ENCODE results near the gene ANXA4. TPM values are rescaled to one million over a fixed set of nuclear protein-coding genes. Genes with fewer than 3 reads are reported as not detected.
"Not testable (repeated sequence)": the region's sequence is repeated elsewhere in the genome, so short reads cannot be mapped to it uniquely, and the experiment has no call there.

Gene ANXA4
- total RNA-seq, 1 donor from 2014 or later: 30.6 TPM

DNA sequence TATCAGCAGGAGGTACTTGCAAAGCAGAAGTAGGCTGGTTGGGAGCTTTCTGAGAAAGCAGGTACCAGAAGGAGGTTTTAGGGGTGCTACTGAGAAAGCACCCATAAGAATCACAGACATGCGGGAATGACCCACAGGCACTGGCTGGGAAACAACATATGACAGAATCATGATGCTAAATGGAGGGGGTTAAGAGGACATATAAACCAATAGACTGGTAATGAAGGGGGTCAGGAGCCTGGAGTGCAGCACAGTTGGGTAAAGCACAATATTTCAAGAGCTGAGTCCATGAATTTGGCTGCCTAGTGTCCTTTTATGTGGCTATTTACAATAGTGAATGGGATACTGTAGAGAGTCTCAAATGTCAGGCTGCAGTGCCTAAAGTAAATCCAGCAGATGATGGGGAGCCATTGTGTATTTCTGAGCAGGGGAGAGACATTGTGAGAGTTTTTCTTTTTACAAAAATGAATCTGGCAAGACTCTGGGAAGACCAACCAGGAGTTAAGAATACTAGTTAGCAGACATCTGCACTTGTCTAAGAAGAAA, 59.9 kb downstream of the ANXA4 start:
- Histone ChIP-seq H3K4me3 (no peak overlapping the region), H3K27me3 (ENCODE audit: low read depth) (no peaks in the 10 kb centered on the region), H3K36me3 (peaks cover 17% of the 10 kb centered on the region), H3K27ac (replicated peaks) (no peak overlapping the region), H3K9me3 (replicated peaks) (no peaks in the 10 kb centered on the region), H3K4me1 (peaks cover 22% of the 10 kb centered on the region)
- intact Hi-C loops (cut with micrococcal nuclease): no loop called here
- no peak for DNase-seq
- TF ChIP-seq CTCF (IDR thresholded peaks at IDR 0.05; ENCODE audit: borderline replicate concordance): no peak

DNA sequence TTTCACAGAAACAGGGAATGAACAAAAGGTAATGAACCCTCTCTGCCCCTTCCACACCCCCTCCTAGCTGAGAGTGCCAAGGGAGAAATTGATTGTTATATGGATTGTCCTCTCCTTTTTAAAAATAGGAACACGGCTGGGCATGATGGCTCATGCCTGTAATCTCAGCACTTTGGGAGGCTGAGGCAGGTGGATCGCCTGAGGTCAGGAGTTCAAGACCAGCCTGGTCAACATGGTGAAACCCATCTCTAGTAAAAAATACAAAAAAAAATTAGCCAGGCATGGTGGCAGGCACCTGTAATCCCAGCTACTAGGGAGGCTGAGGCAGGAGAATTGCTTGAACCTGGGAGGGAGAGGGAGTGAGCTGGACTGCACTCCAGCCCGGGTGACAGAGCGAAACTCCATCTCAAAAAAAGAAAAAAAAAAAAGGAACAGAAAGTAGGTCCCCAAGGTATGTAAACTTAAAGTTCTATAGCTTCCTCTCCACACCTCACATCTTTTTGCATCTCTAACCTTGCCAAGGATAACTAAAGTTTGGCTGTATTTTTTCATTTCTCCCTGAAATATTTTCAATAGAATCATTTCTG, 60.9 kb downstream of the ANXA4 start:
- H3K4me3 ChIP-seq; DNase-seq; H3K9me3 ChIP-seq (replicated peaks); H3K27me3 ChIP-seq (ENCODE audit: low read depth); H3K27ac ChIP-seq (replicated peaks); intact Hi-C loops (cut with micrococcal nuclease): not testable (repeated sequence)
- peaks cover 27% of the 10 kb centered on the region for H3K36me3 ChIP-seq
- peaks cover 19% of the 10 kb centered on the region for H3K4me1 ChIP-seq

- Histone ChIP-seq H3K36me3 (peaks cover 42% of the 10 kb centered on the region), H3K27ac (replicated peaks) (no peak overlapping the region), H3K9me3 (replicated peaks) (no peaks in the 10 kb centered on the region), H3K4me3 (no peak overlapping the region), H3K4me1 (peaks cover 4% of the 10 kb centered on the region), H3K27me3 (ENCODE audit: low read depth) (no peaks in the 10 kb centered on the region)
- intact Hi-C loops (cut with micrococcal nuclease): no loop called here
- DNase-seq: no peak
- no peak for TF ChIP-seq CTCF (IDR thresholded peaks at IDR 0.05; ENCODE audit: borderline replicate concordance)
Measured at GRCh38 chr2:69804416-69804815, 62.5 kb downstream of the ANXA4 start.

GRCh38 chr2:69805887-69806286, 64.0 kb downstream of the ANXA4 start:
- H3K27ac ChIP-seq (replicated peaks): no peak overlapping the region
- intact Hi-C loops (cut with micrococcal nuclease): no loop called here
- H3K4me1 ChIP-seq: no peaks in the 10 kb centered on the region
- no peaks in the 10 kb centered on the region for H3K9me3 ChIP-seq (replicated peaks)
- H3K36me3 ChIP-seq: peaks cover 57% of the 10 kb centered on the region
- DNase-seq: no peak
- no peak for TF ChIP-seq CTCF (IDR thresholded peaks at IDR 0.05; ENCODE audit: borderline replicate concordance)
- H3K27me3 ChIP-seq (ENCODE audit: low read depth): no peaks in the 10 kb centered on the region
- H3K4me3 ChIP-seq: no peak overlapping the region

DNA sequence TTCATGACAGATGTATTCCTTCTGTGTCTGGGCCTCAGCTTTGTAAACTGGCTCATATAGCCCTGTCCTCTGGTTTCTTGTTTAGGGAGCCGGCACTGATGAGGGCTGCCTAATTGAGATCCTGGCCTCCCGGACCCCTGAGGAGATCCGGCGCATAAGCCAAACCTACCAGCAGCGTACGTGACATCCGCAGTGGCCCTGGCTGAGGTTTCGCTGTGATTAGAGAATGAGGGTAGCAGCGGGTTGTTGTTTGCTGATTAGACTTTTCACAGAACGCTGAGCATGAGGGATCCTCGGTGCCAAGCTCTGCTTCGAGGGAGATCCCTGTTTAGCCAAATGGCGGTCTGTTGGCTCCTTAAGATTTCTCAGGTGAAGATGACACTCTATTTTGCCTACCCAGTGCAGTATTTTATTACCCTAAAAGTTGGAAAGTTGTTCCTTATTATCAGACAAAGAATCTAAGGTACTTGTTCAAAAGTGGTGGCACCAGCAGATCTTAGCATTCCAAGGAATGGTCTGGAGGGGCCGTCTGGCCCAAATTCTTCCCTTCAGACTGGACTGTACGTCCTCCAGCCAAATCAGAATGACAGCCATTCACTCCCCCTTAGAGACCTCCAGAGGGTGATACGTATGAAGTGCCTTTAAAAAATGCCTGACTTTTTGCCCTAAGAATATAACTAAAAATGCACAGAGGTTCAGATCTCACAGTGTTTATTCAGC, 66.0 kb downstream of the ANXA4 start:
- intact Hi-C loops (cut with micrococcal nuclease): no loop called here

More for the DNA sequence above, 66.0 kb downstream of the ANXA4 start:
- no peak overlapping the region for H3K4me3 ChIP-seq
- peaks cover 76% of the 10 kb centered on the region for H3K36me3 ChIP-seq
- no peaks in the 10 kb centered on the region for H3K4me1 ChIP-seq
- no peak overlapping the region for H3K27ac ChIP-seq (replicated peaks)
- H3K9me3 ChIP-seq (replicated peaks): no peaks in the 10 kb centered on the region
- no peaks in the 10 kb centered on the region for H3K27me3 ChIP-seq (ENCODE audit: low read depth)
- no peak for DNase-seq
- no peak for TF ChIP-seq CTCF (IDR thresholded peaks at IDR 0.05; ENCODE audit: borderline replicate concordance)

Measured in left ventricle myocardium inferior (tissue), 1 donor.